Cerebellar nuclear complex (tissue), 1 donor: ENCODE data around the gene GULP1.
"Not testable (repeated sequence)": the region's sequence is repeated elsewhere in the genome, so short reads cannot be mapped to it uniquely, and the experiment has no call there.

ENCODE experiments used
- DNase-seq, 2 experiments: peaks; one replicate each; lab custom pipeline; 2025; lab: John Stamatoyannopoulos, UW

Gene GULP1

GRCh38 chr2:188604579-188604978 is 312.9 kb downstream of the GULP1 start:
- no peak for DNase-seq

GRCh38 chr2:188605609-188606584 is 314.2 kb downstream of the GULP1 start:
- not testable (repeated sequence) for DNase-seq

DNA sequence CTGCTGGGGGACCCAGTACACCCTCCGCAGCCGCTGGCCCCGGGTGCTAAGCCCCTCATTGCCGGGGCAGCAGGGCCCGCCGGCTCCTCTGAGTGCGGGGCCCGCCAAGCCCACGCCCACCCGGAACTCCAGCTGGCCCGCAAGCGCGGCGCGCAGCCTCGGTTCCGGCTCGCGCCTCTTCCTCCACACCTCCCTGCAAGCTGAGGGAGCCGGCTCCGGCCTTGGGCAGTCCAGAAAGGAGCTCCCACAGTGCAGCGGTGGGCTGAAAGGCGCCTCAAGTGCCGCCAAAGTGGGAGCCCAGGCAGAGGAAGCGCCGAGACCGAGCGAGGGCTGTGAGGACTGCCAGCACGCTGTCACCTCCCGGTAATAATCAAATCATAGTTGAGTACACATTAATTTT is 314.9 kb downstream of the GULP1 start:
- DNase-seq: not testable (repeated sequence)

DNA sequence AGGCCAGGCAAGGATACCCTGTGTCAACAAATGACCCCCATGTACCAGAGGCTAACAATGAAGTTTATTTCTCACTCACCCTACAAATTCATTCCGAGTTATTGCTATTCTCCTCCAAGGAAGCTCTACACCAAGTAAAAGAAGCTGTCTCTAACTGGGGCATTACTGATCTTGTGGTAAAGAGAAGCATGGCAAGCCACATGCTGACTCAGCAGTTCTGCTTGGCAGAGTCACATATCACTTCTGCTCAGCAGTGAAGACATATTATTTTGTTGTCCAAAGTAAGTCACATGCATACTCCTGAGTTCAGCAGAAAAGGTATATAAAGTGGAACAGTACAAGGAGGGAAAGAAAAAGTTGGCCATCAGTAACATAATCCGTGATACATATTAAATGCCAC is 315.8 kb downstream of the GULP1 start:
- DNase-seq: no peak

DNA sequence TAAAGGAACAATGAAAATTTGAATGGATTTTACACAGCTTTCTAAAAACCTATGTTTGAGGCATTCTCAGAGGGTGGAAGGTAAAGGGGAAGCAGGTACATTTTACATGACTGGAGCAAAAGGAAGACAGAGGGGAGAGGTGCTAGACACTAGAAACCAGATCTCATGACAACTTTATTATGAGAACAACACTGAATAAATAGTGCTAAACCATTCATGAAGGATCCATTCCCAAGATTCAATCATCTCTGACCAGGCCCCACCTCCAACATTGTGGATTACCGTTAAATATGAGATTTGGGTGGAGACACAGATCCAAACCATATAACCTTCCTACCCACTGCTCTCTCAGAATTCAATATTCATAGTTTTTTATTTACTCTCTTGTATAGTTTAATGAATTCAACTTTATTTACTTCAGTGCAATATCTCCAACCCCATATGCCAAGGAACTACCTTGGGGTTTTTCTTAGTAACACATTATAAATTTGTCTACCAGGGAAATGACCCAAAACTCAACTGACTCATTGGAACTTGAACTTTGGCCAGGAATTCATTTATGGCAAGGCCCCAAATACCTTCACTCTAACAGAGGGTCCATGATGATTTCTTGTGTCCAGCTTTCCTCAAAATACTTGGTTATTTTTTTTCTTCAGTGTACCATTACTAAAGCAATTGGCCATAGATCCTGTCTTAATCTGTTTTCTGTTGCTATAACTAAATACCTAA is 317.8 kb downstream of the GULP1 start:
- DNase-seq: no peak

GRCh38 chr2:188610050-188610444 is 318.4 kb downstream of the GULP1 start:
- DNase-seq: no peak

DNA sequence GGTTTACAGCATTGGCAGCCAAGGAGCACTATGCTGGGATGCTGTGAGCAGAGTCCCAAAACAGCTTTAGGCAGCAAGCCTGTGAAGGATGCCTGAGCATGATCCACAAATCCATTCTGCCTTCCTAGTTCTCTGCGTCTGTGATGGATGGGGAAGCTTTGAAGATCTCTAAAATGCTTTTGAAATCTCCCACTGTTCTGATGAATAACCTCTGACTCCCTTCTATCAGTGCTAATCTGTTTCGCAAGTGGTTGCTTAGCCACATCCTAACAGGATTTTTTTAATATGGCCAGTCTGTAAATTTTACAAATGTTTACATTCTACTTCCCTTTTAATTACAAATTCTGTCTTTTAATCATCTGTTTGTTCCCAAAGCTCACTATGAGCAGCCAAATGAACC is 319.2 kb downstream of the GULP1 start:
- no peak for DNase-seq

- no peak for DNase-seq
Measured at GRCh38 chr2:188619146-188619545, 327.5 kb downstream of the GULP1 start.

DNA sequence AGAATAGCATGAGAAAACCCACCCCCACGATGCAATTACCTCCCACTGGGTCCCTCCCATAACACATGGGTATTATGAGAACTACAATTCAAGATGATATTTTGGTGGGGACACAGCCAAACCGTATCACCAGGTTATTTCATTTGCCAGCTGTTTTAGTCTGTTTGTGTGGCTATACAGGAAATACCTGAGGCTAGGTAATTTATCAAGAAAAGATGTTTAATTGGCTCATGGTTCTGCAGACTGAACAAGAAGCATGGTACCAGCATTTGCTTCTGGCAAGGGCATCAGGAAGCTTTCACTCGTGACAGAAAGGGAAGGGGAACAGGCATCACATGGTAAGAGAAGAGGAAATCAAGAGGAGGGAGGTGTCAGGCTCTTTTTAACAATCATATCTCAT is 329.2 kb downstream of the GULP1 start:
- no peak for DNase-seq

GRCh38 chr2:188622601-188623260 is 331.1 kb downstream of the GULP1 start:
- DNase-seq: no peak

- DNase-seq: no peak
Measured at GRCh38 chr2:188623995-188624643, 332.4 kb downstream of the GULP1 start.

DNA sequence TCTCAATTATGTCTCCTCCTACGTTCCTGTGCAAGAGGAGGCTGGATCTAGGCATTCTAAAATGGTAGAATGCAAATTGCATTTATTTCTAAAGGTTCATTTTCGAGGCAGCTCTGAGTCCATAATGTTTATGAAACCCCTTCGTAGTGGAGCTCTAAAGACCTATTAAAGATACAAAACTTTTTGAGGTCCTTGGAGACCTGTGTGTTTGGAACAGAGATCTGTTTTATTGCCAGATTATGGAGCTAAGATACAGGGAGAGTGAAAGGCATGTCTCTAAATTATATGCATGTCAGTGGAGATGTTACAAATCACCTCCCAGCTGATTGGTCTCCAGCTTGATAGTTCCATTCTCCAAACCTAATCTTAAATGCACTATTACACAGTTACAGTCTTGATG is 335.8 kb downstream of the GULP1 start:
- DNase-seq: no peak

DNA sequence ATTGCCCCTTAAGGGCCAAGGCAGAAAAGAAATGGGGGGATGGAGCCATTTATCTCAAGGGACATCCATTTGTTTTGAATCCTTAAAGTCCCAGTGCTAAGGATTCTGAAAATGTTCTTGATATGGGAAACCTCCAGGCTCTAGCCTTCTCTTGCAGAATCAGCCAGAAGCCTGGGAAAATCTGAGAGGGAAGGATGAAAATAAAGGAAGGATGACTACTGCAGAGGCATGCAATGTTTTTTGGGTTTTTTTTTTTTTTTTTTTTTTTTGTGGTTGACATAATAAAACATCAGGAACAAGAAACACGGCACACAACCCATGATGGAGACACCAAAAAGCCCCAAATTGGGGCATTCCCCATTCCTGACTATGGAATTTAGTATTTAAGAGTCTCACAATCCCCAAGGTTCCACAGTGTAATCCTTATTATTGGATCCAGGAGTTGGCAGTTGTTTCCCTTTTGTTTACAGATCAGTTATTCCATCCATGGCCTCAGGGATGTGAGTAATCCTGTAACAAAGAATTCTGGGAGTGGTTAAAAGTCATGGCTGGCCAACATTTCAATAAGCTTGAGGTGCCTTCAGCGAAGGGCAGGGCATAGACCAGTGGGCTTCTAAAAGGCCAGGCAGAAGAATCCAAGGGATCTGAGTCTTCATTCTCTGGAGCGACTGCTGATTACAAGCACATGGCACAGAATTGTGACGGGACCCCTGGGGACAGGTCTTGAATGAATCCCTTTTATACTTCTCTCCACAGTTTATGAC is 337.5 kb downstream of the GULP1 start:
- DNase-seq: no peak

DNA sequence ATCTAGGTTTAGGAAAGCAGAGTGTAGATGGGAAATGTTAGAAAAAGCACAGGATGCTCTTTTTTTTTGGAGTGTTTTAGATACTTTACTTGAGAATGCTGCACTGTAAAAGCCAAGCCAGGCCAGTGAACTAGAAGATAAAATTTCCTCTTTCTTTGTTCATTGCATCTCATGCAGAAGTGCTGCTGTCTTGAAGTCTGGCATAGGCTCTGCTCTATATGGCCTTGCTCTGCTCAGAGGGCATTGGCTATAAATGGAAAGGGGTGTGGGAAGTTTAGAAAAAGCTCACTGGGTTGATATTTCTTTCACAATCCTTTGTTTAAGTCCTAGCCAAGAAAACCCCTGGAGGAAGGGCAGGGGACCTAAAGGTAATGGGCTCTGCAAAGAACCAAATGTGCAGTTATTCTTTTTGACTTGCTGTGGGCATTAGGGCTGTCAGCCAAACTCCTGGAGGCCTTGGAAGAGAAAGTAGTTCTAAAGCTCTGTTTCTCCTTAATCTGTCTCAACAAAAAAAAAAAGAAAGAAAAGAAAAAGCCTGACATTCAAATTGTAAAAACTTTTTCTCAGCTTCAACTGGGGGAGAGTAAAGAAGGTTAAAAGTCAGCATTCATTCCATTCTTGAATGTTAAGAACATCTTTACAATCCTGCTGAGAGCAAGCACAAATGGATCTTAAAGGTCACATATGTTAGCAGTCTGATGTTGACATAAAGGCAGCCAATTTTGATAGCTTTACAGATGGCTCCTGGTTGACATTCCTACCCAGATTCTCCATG is 338.3 kb downstream of the GULP1 start:
- no peak for DNase-seq

GRCh38 chr2:188631037-188631809 is 339.5 kb downstream of the GULP1 start:
- no peak for DNase-seq

GRCh38 chr2:188634656-188635055 is 343.0 kb downstream of the GULP1 start:
- no peak for DNase-seq
